Smooth muscle cell of the brain vasculature (primary cell): Measurements from ENCODE around the gene CD9.

ENCODE experiments used
- DNase-seq: peaks from one replicate; pipeline ENCODE4 v3.0.0-alpha.2; 2012; ENCODE audit warnings: low read depth, low spot score

Gene CD9

DNA sequence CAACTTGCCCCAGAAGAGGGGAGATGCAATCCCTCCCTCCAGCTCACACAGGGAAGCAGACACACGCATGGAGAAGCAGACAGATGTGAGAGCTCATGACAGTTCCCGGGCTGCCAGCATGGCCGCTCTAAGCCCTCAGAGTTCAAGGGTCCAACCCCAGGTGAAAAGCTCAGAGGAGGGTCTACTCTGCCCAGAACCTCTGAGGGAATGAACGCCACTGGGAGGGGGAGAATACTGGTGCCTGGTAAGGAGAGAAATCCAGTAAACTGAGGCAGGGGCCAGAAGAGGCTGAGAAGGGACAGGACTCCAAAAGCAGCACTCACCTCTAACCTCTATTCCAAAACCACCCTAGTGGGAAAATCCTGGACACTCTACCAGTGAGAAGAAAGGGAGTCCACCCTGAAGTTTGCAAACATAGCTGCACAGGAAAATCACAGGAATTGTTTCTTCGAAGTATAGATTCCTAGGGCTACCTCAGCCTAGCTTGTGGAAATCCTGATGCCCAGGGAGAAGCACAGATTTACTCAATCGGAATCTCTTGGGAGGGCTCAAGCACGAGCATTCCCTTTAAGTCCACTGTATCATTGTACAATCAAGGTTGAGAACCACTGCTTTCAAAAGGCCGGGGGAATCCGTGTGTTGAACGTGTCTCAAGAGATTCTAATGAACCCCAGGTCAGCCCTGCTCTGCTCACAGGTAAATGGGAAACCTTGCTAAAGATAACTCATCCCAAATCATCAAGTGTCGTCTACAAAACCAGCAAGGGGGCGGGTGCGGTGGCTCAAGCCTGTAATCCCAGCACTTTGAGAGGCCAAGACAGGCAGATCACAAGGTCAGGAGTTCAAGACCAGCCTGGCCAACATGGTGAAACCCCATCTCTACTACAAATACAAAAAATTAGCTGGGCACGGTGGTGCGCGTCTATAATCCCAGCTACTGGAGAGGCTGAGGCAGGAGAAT, 76.0 kb downstream of the CD9 start:
- no peak for DNase-seq

DNA sequence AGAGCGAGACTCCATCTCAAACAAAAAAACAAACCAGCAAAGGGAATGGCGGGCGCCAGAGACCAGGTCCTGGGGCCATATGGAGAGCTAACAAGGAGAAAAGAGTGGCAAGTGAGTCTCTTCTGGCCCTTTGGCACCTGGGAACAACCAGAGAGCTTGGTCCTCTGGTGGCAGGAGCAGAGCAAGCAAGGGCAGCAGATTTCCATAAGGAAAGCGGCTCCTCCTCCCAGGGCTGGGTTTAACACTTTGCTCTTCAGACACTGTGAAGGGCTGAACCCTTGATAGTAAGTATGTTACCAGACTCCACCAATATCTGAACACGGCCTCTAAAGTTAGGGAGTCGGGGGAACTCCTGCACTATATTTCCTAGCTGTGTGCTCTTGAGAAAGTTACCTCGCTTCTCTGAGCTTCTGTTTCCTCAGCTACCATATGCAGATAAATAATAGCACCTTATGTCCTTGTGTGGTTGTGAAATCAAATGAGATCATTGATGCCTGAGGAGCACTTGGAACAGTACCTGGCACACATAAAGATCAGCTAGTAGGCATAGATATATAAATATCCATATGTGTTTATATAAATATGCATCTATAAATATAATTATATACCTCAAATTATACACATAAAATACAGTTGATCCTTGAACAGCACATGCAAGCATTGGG, 76.9 kb downstream of the CD9 start:
- DNase-seq: no peak

DNA sequence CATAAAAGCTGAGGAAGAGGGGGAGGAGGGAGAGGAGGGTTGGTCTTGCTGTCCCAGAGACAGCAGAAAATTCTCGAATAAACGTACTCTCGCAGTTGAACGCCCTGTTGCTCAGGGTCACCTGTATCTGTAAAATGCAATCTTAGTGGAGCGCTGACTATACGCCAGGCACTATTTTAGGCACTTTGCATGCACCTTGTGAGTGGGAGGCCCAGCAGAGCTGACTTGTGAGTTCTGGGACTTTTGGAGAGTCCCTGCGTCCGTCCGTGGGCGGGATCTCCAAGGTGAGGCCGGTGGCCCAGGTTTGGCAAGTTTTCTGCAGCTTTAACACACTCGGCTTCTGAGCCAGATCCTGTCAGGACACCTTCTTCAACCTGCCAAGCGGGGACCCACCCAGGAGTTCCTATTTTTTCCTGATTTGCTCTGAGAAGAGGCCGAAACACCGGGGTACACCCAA, 77.8 kb downstream of the CD9 start:
- no peak for DNase-seq

DNA sequence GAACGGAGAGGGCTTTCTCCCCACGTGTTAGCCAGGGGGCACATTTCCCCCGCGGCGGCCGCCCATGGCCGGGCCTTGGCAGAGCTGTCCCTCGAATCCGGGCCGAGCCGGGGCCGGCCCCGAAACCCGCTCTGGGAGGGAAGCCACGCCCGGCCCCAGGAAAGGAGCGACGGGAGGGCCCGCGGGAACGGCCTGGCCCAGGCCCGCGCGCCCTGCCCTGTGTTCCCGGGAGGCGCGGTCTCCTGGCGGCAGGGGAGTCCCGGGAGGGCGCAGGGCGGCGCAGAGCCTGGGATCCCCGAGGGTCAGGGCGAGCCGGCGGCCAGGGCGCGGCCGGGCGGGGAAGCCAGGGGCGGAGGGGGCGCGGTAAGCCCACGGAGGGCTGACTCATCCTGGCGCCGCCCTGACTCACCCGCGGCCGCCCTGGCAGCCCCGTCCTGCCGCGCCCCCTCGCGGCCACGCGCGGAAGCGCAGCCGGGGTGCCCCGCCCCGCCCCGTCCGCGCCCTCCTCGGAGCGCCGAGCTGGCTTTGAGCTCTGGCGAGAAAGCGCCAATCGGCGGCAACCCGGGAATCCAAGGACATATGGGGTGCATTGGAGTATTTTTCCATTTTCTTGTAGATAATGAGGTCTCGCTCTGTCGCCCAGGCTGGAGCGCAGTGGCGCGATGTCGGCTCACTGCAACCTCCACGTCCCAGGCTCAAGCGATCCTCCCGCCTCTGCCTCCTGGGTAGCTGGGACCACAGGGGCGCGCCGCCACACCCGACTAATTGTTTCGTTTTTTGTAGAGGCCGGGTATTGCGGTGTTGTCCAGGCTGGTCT, 78.4 kb downstream of the CD9 start:
- DNase-seq: peak; percentile 53

DNA sequence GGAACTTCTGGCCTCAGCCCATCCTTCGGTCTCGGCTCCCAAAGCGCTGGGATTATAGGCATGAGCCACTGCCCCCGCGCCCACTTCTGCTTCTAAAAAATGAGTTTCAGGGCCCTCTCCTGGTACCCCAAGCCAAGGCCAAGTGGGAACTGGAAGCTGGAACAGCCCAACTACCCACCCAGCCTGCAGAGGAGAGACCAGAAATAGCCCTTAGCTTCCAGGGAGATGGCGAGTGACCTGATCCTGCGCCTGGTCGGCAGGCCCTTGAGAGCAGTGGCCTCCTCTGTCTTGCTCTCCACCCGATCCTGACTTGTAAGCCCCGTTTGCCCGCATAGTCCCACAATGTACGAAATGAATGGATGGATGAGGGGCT, 79.0 kb downstream of the CD9 start:
- no peak for DNase-seq

DNA sequence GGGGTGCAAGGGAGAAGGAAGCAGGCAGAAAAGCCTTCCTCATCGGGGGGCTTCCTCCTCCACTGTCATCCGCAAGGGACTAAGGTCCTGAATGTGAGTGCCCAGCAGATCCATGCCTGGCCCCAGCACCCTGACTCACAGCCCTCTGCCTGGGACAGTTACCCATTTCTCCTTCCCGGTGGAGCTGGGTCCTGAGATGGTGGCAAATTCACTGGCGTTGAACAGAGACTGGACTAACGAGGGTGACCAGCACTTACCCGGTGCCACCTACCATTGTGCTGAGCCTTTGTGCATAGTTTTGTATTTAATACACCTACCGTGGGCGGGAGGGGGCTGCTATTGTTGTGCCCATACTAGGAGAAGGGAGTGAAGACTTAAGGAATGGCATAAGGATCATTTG, 79.4 kb downstream of the CD9 start:
- no peak for DNase-seq

DNA sequence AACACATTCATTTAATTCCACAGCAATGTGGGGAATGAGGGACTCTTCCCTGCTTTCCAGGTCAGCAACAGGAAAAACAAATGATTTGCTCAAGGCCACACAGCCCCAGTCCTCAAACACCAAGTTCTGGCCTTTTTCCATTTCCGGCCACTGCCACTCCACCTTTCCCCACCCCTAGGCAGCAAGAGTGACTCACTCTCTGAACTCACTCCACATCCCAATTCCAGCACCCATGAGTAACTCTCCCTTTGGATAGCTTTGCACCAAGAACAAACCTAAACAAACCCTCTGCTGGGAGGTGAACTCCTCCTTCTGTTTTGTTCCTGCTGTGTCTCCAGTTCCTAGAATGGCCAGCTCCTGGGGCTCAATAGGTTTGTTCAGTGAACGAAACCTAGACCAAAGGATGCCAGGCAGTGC, 79.9 kb downstream of the CD9 start:
- DNase-seq: peak; percentile 63

DNA sequence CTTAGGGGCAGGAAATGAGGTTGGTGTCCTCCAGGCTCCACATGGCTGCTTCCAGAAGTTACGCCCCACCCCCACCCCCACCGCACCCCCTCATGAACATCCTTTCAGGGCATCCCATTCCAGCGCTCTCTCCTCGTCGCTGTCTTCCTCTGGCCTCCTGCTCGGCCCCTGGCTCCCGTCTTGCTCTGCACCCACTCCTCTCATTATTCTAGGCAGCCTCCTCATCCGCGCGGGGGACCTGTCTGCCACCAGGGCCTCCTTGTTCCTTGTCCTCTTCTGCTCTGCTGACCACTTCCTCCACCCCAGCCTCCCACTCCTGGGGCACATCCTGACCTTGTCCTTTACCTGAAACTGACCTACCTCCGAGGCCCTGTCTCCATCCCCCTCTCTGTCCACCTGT, 80.5 kb downstream of the CD9 start:
- no peak for DNase-seq

DNA sequence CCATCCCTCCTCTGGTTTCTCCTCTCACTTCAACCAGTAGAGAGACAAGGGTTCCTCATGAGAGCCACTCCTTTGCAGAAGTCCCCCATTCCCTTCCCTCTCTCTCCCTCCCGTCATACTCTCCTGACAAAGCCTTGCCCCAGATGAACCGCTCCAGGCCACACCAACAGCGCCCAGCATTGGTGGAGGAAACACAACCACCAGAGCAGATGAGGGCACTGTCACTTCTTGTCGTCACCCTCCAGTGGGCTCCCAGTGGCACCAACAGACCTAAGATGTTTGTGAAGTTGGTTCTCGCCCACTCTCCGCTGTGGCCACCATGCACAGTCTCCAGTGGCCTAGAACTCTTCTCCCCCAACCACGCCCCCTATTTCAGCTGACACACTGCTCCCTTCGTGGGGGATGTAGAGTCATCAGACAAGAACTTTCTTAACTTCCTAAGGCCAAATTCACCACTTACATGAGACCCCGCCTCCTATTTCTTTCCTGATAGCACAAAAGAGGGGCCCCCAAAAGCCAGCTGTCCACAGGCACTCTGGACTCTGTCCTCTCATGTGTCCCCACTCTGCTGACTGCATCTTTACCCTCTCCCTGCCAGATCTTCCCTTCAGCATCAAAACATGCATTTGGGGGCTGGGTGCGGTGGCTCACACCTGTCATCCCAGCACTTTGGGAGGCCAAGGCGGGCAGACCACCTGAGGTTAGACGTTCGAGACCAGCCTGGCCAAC, 81.0 kb downstream of the CD9 start:
- DNase-seq: no peak

DNA sequence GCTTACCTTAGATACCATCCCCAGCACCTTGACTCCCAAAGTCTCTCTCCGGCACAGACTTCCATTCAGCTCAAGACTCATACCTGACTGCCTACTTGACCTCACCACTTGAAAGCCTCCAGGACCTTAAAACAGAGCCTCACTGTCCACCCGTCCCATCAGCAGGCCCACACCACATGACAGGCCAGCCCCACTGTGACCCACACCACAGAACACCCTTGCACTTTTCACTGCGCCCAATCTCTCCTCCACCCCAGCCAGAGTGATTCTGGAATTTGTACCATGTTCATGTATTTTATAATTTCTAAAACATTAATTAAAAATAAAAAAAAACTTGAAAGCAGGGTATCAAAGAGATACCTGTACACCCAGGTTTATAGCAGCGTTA, 82.2 kb downstream of the CD9 start:
- DNase-seq: no peak

DNA sequence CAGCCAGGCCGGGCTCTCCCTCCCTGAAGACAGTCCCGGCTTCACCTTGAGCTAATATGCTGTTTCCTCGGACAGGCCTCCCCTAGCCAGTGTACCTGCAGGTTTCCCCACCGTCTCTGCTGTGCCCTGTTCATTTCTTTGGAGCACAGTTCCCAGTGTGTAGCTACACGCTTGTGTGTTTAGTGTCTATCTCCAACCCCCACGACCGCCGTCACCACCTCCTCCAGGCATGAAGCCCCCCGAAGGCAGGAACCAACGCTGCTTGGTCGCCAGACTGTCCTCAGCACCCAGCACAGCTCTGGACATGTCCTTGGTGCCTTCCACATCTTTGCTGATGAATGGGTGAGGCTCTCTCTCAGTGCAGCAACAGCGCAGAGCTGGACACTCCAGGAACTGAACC, 84.1 kb downstream of the CD9 start:
- DNase-seq: no peak

DNA sequence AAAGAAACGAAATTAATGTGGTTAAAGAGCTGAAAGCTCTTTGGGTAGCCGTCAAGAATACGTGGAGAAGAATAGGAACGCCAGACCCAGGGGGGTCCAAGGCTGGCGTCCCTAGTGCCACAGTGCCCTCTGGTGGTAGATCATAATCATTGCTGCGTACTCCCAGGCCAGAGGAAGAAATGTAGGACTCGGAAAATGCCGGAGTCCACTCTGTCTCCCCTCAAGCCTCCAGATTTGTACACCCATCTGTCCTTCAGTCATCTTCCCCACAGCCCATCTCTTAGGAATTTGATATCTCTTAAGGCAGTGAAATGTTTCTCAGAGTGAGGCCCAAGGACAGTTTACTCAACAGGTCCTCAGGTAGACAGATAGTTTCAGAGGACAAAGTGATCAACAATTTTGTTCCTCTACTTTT, 84.9 kb downstream of the CD9 start:
- DNase-seq: peak; percentile 41

DNA sequence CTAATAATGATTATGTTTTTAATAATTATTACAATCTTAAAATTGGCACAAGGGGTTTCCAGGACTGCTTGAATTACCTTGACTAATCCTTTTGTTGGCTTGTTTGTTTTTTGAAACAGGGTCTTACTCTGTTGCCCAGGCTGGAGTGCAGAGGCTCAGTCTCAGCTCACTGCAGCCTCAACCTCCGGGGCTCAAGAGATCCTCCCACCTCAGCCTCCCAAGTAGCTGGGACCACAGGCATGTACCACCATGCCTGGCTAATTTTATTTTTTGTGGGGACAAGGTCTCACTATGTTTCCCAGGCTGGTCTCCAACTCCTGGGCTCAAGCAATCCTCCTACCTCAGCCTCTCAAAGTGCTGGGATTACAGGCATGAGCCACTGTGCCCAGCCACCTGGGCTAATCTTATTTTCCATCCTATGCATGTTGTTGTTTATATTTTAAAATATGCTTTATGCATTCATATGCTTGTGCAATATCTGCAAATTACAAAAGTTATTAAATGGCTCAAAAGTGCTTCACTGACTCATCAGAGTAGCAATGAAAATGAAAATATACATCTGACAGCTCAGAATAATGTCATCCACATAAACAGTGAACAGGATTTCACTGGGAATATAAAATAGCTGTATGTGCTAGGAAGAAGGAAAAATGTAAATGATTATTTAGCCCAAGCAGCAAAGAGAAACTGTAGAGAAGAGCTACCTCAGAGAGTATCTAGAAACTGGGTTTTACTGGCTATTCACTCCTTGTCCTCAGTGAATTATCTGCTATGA, 85.5 kb downstream of the CD9 start:
- DNase-seq: no peak
